A673 (cell line): Measurements from ENCODE around the gene SLC22A3.

Source experiments
- CTCF ChIP-seq: fragments of 300-800, 200-600 bp; sonication (generic); conservative IDR thresholded peaks from 2 replicates; pipeline ENCODE4 v1.5.1; 2017; ENCODE audit warnings: low read depth, mild to moderate bottlenecking, antibody characterized with exemption, low read length, moderate library complexity, mixed read lengths
- EZH2 ChIP-seq: fragments of 200-600 bp; sonication (generic); IDR thresholded peaks from 2 replicates; pipeline ENCODE4 v1.6.1; 2017; ENCODE audit warnings: borderline replicate concordance, low read depth, mild to moderate bottlenecking, mixed read lengths, antibody characterized with exemption, low read length; ENCODE audit not compliant: poor library complexity, severe bottlenecking

DNA sequence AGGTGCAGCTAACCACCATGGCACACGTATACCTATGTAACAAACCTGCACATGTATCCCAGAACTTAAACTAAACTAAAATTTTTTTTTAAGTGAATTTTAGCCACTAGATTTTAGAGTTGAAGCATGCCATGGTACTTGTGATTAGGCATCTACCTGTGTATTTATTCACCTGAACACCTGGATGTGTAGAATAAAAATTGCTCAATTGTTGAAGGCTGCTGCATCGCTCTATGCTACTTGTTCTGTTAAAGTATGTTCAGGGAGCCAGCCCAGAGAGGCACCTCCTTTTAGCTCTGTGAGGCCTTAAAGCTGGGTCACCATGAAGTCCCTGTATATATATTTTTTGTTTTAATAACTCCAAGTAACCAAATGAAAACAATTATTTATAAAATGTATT, 28.3 kb downstream of the SLC22A3 start:
- TF ChIP-seq EZH2 (no peak), CTCF (no peak)
